SH-SY5Y (cell line): ENCODE results near the gene SNED1.

Experiments
- GATA2 ChIP-seq: IDR thresholded peaks from 2 replicates; pipeline ENCODE4 v1.6.1; 2011; ENCODE audit warnings: mild to moderate bottlenecking, low read depth, low read length
- GATA3 ChIP-seq: IDR thresholded peaks from 2 replicates; pipeline ENCODE4 v1.6.1; 2011; ENCODE audit warnings: low read depth, mild to moderate bottlenecking, low read length, moderate library complexity

DNA sequence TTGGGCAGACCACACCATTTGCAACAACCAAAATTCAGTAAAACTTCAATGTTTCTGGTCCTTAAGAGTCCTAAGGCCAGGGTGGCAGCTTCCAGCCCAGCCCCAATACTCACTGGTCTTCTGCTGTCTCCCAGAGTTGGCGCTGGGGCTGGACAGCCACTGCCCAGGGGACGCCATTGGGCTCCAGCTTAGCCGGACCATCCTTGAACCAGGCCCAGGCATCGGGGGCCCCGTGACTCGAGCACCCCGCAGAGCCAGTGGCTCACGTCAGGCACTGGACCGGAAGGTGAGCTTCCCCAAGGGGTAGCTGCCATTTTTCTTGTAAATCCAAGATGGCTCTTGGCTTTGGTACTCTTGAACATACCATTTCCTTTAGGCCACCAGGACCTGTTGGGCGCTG lies 21.8 kb downstream of the SNED1 start:
- TF ChIP-seq GATA2 = no peak
- no peak for TF ChIP-seq GATA3
